ENCODE results near the gene OLA1. TPM values are rescaled to one million over a fixed set of nuclear protein-coding genes. Genes with fewer than 3 reads are reported as not detected.

The OLA1 gene
- total and polyA plus RNA-seq, 5 donors, result 66.9 to 84.4 (median 73.6) TPM

DNA sequence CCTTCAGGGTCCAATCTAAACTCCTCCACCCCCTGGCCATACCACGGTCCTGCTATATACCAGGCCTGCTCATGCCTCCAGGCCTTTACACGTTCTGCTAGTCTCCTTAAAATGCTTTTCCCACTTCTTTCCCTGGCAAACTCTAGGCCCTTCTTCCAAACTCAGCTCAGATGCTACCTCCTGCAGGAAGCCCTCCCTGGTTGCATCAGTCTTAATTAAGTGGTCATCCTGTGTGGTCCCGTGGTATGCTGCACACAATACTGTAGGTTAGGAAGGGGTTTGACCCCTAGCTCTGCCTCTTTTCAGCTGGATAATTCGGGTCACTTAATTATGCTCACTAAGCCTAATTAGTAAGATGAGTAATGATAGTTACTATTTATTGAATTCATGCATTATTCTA lies 197.3 kb downstream of the OLA1 start:
- Histone ChIP-seq H3K4me3 (ENCODE audit: low read length) (no peak overlapping the region), H3K27me3 (ENCODE audit: control insufficient read depth, insufficient read depth) (no peaks in the 10 kb centered on the region), H3K27ac (ENCODE audit: low read length) (no peak overlapping the region), H3K9me3 (ENCODE audit: control insufficient read depth, low read length) (no peaks in the 10 kb centered on the region), H3K4me1 (ENCODE audit: control insufficient read depth, insufficient read depth, low read length) (peaks cover 7% of the 10 kb centered on the region)
- 85% methylated on average over 4 of the region's 4 CpGs for WGBS
- intact Hi-C loops (cut with DNase I), result no loop called here
- ATAC-seq (no peak), DNase-seq (no peak)

DNA sequence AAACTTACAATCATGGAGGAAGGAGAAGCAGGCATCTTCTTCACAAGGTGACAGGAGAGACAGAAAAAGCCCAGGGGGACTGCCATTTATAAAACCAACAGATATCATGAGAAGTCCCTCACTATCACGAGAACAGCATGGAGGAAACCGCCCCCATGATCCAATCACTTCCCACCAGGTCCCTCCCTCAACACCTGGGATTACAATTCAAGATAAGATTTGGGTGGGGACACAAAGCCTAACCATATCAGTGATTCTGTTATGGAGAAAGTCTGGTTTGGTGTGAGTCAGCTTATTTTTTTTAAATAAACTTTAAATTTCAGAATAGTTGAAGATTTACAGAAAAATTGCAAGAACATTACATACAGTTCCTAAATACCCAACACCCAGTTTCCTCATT lies 198.4 kb downstream of the OLA1 start:
- Histone ChIP-seq H3K27me3 (ENCODE audit: control insufficient read depth, insufficient read depth) (no peaks in the 10 kb centered on the region), H3K27ac (ENCODE audit: low read length) (no peak overlapping the region), H3K4me3 (ENCODE audit: low read length) (no peak overlapping the region), H3K9me3 (ENCODE audit: control insufficient read depth, low read length) (no peaks in the 10 kb centered on the region), H3K4me1 (ENCODE audit: control insufficient read depth, insufficient read depth, low read length) (peaks cover 7% of the 10 kb centered on the region)
- DNase-seq, result no peak
- intact Hi-C loops (cut with DNase I), result no loop called here
- WGBS, result 80% methylated on average over 2 of the region's 2 CpGs
- no peak for ATAC-seq

GRCh38 chr2:174048243-174048642 lies 200.1 kb downstream of the OLA1 start:
- intact Hi-C loops (cut with DNase I), result no loop called here
- no peaks in the 10 kb centered on the region for H3K27me3 ChIP-seq (ENCODE audit: control insufficient read depth, insufficient read depth)
- H3K9me3 ChIP-seq (ENCODE audit: control insufficient read depth, low read length), result no peaks in the 10 kb centered on the region
- H3K4me1 ChIP-seq (ENCODE audit: control insufficient read depth, insufficient read depth, low read length), result peaks cover 4% of the 10 kb centered on the region
- no peak for ATAC-seq
- no peak overlapping the region for H3K4me3 ChIP-seq (ENCODE audit: low read length)
- no peak for DNase-seq
- no peak overlapping the region for H3K27ac ChIP-seq (ENCODE audit: low read length)
- 86% methylated on average over 20 of the region's 20 CpGs for WGBS

DNA sequence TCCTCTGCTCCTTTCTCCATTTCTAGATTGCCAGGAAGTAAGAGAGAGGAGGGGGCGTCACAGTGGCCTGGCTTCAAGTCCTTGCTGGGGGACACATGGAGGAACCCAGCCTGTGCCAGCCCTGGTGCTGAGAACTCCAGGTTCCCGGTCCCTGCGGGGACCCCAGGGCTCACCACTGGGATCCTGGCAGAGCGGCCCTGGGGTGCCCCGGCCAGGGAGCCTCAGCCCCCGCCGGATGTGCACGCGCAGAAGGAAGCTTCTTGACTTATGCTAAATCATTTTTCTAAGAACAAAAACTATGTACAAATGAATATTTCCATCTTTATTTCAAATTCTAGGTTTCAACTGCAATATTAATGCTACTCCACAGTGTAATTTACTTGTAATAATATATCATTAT lies 200.6 kb downstream of the OLA1 start:
- H3K4me3 ChIP-seq (ENCODE audit: low read length), result no peak overlapping the region
- intact Hi-C loops (cut with DNase I), result no loop called here
- H3K27me3 ChIP-seq (ENCODE audit: control insufficient read depth, insufficient read depth), result no peaks in the 10 kb centered on the region
- 89% methylated on average over 9 of the region's 9 CpGs for WGBS
- DNase-seq (peak in 1 of 3 donors; percentile 33), ATAC-seq (no peak)
- no peaks in the 10 kb centered on the region for H3K9me3 ChIP-seq (ENCODE audit: control insufficient read depth, low read length)
- peaks cover 4% of the 10 kb centered on the region for H3K4me1 ChIP-seq (ENCODE audit: control insufficient read depth, insufficient read depth, low read length)
- no peak overlapping the region for H3K27ac ChIP-seq (ENCODE audit: low read length)

DNA sequence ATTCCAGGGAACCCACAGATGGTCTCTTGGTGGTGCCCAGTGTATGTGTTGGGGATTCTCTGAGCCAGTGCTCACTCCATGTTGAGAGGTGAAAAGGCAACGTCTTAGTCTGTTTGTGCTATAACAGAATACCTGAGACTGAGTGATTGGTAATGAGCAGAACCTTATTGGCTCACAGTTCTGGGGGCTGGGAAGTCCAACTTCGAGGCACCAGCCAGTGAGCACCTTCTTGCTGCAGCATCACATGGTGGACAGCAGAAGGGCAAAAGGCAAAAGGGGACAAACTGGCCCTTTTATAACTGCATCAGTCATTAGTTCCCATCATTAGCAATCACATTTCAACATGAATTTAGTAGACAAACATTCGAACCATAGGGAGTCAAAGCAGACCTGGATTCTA lies 202.2 kb downstream of the OLA1 start:
- Histone ChIP-seq H3K4me3 (ENCODE audit: low read length) (no peak overlapping the region), H3K27ac (ENCODE audit: low read length) (no peak overlapping the region), H3K27me3 (ENCODE audit: control insufficient read depth, insufficient read depth) (no peaks in the 10 kb centered on the region), H3K9me3 (ENCODE audit: control insufficient read depth, low read length) (no peaks in the 10 kb centered on the region), H3K4me1 (ENCODE audit: control insufficient read depth, insufficient read depth, low read length) (no peaks in the 10 kb centered on the region)
- DNase-seq (no peak), ATAC-seq (no peak)
- intact Hi-C loops (cut with DNase I), result no loop called here
- 91% methylated on average over 3 of the region's 3 CpGs for WGBS

DNA sequence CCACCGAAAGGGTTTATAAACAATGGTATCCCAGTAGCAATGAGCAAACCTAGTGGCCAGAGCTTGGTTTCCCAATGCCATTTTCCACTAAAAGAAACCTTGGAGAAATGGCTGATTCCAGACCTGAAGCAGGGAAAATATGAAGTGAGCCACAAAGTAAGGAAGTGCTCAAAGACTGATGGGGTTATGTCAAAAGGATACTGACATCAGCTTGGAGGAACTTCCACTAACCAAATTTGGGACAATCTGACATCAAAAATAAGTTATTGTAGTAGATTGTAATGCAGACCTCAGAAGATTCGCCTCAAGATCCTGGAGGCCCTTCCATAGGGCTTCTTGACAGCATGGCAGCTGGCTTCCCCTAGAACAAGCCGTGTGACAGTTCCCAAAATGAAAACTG lies 203.8 kb downstream of the OLA1 start:
- ATAC-seq (no peak), DNase-seq (no peak)
- H3K4me1 ChIP-seq (ENCODE audit: control insufficient read depth, insufficient read depth, low read length), result peaks cover 1% of the 10 kb centered on the region
- H3K27me3 ChIP-seq (ENCODE audit: control insufficient read depth, insufficient read depth), result no peaks in the 10 kb centered on the region
- intact Hi-C loops (cut with DNase I), result no loop called here
- H3K4me3 ChIP-seq (ENCODE audit: low read length), result no peak overlapping the region
- H3K27ac ChIP-seq (ENCODE audit: low read length), result no peak overlapping the region
- H3K9me3 ChIP-seq (ENCODE audit: control insufficient read depth, low read length), result no peaks in the 10 kb centered on the region
- WGBS, result 84% methylated on average over 3 of the region's 3 CpGs

GRCh38 chr2:174040417-174040701 lies 208.0 kb downstream of the OLA1 start:
- no peak overlapping the region for H3K4me3 ChIP-seq (ENCODE audit: low read length)
- DNase-seq, result no peak
- no peaks in the 10 kb centered on the region for H3K9me3 ChIP-seq (ENCODE audit: control insufficient read depth, low read length)
- peaks cover 6% of the 10 kb centered on the region for H3K4me1 ChIP-seq (ENCODE audit: control insufficient read depth, insufficient read depth, low read length)
- no peak overlapping the region for H3K27ac ChIP-seq (ENCODE audit: low read length)
- no peaks in the 10 kb centered on the region for H3K27me3 ChIP-seq (ENCODE audit: control insufficient read depth, insufficient read depth)
- WGBS, result 96% methylated on average over 2 of the region's 2 CpGs
- no peak for ATAC-seq
- intact Hi-C loops (cut with DNase I), result no loop called here

DNA sequence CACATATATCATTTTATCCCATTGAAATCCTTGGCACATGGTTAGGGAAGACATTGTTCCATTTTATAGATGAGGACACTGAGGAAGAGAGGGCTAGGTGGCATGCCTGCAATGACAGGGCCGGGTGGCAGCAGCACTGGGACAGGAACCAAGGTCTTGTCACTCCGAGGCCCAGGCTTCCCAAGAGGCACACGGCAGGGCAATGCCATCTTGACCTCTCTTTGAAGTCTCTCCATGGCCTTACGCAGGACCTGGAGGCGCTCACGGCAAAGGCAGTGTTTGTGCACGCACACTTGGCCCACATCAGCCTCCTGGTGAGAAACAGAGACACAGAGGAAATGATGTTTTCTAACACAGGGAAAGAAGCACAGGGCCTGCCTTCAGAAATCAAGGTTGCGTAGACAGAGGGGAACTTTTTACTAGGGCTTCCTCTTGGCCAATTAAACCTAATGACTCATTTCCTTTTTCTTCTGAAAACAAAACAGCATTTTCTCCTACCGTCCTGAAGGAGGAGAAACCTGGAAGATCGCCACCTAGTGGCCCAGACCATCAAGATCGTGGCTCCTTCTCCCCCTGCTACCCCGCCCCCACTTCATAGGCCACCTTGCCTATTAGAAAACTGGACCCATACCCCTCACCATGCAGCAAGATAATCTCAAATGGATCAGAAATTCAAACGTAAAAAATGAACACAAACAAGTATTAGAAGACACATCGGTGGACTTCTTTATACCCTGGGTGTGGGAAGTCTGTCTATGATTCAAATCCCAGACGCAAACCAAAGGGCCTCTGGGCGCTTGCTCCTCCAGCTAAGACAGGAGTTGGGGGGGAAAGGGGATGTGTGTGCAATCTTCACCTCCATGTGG lies 208.5 kb downstream of the OLA1 start:
- intact Hi-C loops (cut with DNase I), result loop anchor here in 2 of 4 donors (10.0 kb wide), 2 partner anchors 55 to 75 kb away; partner anchors contain the start of gene SP3 (in 1 of the 2)
- H3K27ac ChIP-seq (ENCODE audit: low read length), result peak overlapping the region; percentile 75
- H3K9me3 ChIP-seq (ENCODE audit: control insufficient read depth, low read length), result no peaks in the 10 kb centered on the region
- H3K27me3 ChIP-seq (ENCODE audit: control insufficient read depth, insufficient read depth), result no peaks in the 10 kb centered on the region
- H3K4me1 ChIP-seq (ENCODE audit: control insufficient read depth, insufficient read depth, low read length), result peaks cover 6% of the 10 kb centered on the region
- ATAC-seq, result peak; percentile 92 to 95
- 19% methylated on average over 16 of the region's 16 CpGs for WGBS
- peak; percentile 91 to 96 (median 92) for DNase-seq
- no peak overlapping the region for H3K4me3 ChIP-seq (ENCODE audit: low read length)

GRCh38 chr2:174038462-174038861 lies 209.9 kb downstream of the OLA1 start:
- intact Hi-C loops (cut with DNase I), result loop anchor here in 2 of 4 donors (10.0 kb wide), 2 partner anchors 54 to 74 kb away; partner anchors contain the start of gene SP3 (in 1 of the 2)
- Histone ChIP-seq H3K27ac (ENCODE audit: low read length) (no peak overlapping the region), H3K9me3 (ENCODE audit: control insufficient read depth, low read length) (no peaks in the 10 kb centered on the region)

GRCh38 chr2:174036825-174037224 lies 211.5 kb downstream of the OLA1 start:
- Histone ChIP-seq H3K9me3 (ENCODE audit: control insufficient read depth, low read length) (no peaks in the 10 kb centered on the region), H3K27ac (ENCODE audit: low read length) (no peak overlapping the region), H3K4me1 (ENCODE audit: control insufficient read depth, insufficient read depth, low read length) (peaks cover 6% of the 10 kb centered on the region), H3K27me3 (ENCODE audit: control insufficient read depth, insufficient read depth) (no peaks in the 10 kb centered on the region), H3K4me3 (ENCODE audit: low read length) (no peak overlapping the region)
- intact Hi-C loops (cut with DNase I), result loop anchor here in 2 of 4 donors (10.0 kb wide), 2 partner anchors 52 to 72 kb away; partner anchors contain the start of gene SP3 (in 1 of the 2)
- no peak for ATAC-seq
- no peak for DNase-seq

More at GRCh38 chr2:174038462-174038861, 209.9 kb downstream of the OLA1 start:
- Histone ChIP-seq H3K27me3 (ENCODE audit: control insufficient read depth, insufficient read depth) (no peaks in the 10 kb centered on the region), H3K4me1 (ENCODE audit: control insufficient read depth, insufficient read depth, low read length) (peaks cover 6% of the 10 kb centered on the region), H3K4me3 (ENCODE audit: low read length) (no peak overlapping the region)
- WGBS, result 86% methylated on average over 2 of the region's 2 CpGs
- no peak for ATAC-seq
- no peak for DNase-seq

- H3K9me3 ChIP-seq (ENCODE audit: control insufficient read depth, low read length), result no peaks in the 10 kb centered on the region
- peak overlapping the region; percentile 70 for H3K27ac ChIP-seq (ENCODE audit: low read length)
- 50% methylated on average over 12 of the region's 12 CpGs for WGBS
- no peaks in the 10 kb centered on the region for H3K27me3 ChIP-seq (ENCODE audit: control insufficient read depth, insufficient read depth)
- H3K4me1 ChIP-seq (ENCODE audit: control insufficient read depth, insufficient read depth, low read length), result peaks cover 6% of the 10 kb centered on the region
- DNase-seq (peak; percentile 65 to 77 (median 70)), ATAC-seq (peak; percentile 58 to 61)
- H3K4me3 ChIP-seq (ENCODE audit: low read length), result peak overlapping the region; percentile 11
- intact Hi-C loops (cut with DNase I), result loop anchor here in 2 of 4 donors (10.0 kb wide), 2 partner anchors 51 to 71 kb away; partner anchors contain the start of gene SP3 (in 1 of the 2)
Measured at GRCh38 chr2:174035981-174036742, 212.2 kb downstream of the OLA1 start.

All from right cardiac atrium (tissue), 5 donors.